ENCODE measurements around the gene PPARD. TPM values are rescaled to one million over a fixed set of nuclear protein-coding genes. Genes with fewer than 3 reads are reported as not detected.
A peak's percentile ranks its signal among the peaks of the same experiment; 100 is the strongest.
"Not testable (repeated sequence)": the region's sequence is repeated elsewhere in the genome, so short reads cannot be mapped to it uniquely, and the experiment has no call there.

PPARD gene
- total RNA-seq, 1 experiment from 2014 or later: 5.6 TPM

DNA sequence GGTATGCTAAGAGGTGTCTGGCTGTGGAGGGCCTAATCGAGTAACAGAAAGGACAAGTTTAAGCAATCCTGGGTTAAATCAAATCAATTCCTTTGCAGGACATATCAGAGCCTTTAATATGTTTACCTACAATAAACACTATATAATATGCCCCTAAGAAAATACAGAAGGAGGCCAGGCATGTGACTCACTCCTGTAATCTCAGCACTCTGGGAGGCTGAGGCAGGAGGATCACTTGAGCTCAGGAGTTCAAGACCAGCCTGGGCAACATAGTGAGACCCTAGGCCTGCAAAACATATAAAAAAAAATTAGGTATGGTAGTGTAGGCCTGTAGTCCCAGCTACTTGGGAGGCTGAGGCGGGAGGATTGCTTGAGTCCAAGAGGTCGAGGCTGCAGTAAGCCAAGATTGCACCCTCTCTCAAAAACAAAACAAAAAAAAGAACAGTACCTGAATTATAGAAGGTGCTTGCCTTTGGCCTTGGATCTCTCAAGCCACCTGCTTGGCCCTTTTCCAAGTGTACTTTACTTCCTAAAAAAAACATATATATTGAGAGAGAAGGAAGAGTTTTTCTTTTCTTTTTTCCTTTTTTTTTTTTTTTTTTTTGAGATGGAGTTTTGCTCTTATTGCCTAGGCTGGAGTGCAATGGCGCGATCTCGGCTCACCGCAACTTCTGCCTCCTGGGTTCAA lies 96.2 kb downstream of the PPARD start:
- not testable (repeated sequence) for DNase-seq (ENCODE audit: low read depth)

DNA sequence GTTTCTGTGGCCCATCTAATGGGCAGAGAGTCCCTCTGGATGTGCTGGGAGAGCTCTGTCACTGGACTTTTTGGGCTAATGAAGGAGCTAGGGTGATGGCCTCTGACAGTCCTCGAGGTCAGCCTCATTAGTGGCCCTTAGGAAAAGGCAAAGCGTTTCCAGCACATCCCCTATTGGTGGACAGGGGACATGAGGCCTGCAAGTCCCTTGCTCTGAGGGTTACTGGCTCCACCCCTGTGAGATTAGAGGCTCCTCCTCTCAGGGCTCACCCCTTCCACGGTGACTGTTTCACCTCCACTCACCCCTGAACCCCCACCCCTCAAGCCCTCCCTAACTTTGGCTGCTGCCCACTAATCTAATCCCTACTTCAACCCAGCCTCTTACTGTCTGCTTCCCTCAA lies 97.0 kb downstream of the PPARD start:
- no peak for DNase-seq (ENCODE audit: low read depth)

DNA sequence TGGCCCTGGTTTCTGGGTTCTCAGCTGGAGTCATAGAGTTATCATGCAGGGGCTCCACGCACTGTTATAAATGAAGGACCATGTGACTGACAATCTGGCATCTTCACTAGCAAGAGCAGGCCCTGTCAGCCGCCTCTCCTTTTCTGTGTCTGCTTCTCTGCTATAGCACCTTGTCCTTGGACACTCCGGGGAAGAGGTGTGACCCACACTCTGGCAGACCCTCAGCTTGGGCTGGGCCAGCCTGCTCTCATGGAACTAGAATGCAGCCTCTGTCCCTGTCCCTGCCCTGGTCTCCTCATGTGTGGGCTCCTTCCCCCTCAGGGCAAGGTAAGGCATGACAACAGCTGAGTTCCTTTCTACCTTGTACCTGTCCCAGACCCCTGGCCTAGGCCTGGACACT lies 98.8 kb downstream of the PPARD start:
- DNase-seq (ENCODE audit: low read depth): no peak

DNA sequence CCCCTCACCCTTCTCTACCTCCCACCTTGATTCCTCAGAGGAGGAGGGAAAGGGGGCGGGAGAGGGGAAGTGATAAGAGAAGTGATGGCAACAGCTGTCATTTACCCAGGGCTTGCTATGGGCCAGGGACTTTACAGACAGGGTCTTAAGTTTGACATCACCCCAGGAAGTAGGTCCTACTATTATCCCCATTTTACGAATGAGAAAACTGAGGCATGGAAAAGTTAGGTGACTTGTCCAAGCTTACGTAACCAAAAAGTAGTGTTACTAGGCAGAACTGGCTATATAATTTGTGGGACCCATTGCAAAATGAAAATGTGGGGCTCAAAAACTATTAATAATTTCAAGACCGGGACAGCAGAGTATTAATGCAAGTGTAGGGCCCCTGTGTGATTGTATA lies 99.3 kb downstream of the PPARD start:
- no peak for DNase-seq (ENCODE audit: low read depth)

DNA sequence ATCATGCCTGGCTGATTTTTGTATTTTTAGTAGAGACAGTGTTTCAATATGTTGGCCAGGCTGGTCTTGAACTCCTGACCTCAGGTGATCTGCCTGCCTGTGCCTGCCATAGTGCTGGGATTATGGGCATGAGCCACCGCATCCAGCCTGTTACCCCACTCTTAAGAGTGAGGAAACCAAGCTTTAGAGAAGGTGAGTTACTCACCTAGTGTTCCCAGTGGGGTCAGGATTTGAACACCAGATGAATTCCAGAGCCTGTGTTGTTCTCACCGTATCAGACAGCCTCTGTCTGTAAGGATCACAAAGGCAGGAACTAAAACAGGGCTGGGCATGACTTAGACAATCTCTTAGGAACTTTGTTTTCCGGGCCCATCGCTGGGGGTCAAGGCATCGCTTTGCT lies 100.3 kb downstream of the PPARD start:
- DNase-seq (ENCODE audit: low read depth): no peak

DNA sequence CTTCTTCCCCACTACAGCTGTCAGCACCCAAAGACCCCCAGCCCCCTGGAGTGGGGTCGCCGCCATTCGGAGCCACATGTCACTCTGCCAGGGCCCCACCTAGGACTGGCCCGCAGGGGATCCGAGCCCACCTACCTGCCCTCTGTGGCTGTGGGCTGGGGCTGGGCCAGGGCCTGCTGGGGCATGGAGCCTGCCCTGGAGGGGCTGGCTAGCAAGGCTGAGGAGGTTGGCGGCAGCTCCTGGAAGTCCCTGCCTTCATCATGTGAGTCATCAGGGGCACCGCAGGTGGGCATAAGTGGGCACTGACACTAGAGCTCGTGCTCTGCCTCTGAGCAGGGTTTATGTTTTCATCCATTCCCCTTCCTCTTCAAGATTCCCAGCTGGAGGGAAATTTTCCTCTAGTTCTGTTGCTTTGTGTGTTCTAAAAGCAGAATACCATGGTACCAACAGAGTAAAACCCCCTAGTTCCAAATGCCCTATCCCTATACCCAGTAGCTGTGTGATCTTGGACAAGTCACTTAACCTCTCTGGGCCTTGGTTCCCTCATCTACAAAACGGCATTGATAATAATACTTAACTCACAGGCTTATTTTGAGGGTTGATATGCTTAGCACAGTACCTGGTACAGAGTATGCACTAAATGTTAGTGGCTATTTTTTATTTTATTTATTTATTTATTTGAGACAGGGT lies 101.1 kb downstream of the PPARD start:
- DNase-seq (ENCODE audit: low read depth): peak; percentile 51

DNA sequence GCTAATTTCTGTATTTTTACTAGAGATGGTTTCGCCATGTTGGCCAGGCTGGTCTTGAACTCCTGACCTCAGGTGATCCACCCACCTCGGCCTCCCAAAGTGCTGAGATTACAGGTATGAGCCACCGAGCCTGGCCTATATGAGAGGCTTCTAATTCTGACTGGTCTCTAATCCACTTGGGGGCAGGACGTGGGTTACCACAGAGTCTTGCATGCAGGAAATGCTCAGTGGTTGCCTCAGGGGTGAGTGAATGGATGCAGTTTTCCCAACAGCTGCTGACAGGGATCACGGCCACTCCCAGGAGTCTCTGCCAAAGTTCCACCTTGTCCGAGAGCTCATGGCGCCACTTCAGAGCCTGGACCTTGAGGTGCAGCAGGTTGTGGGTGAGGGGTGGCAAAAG lies 103.3 kb downstream of the PPARD start:
- peak; percentile 51 for DNase-seq (ENCODE audit: low read depth)

DNA sequence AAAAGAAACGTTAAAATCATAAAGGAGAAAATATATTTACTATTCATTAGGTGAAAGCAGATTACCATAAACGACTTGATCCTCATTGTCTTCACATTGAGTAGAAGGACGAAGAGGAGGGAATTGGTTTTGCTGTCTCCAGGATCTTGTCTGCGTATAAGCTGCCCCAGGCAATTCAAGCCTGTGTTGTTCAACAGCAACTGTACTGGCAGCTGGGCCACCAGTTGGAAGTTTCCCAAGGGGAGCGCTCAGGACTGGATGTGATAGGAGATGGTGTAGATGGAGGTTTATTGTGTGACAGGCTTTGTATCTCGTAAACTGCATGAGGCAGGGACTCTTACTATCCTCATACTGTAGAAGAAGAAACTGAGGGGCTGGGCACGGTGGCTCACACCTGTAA lies 105.8 kb downstream of the PPARD start:
- no peak for DNase-seq (ENCODE audit: low read depth)

DNA sequence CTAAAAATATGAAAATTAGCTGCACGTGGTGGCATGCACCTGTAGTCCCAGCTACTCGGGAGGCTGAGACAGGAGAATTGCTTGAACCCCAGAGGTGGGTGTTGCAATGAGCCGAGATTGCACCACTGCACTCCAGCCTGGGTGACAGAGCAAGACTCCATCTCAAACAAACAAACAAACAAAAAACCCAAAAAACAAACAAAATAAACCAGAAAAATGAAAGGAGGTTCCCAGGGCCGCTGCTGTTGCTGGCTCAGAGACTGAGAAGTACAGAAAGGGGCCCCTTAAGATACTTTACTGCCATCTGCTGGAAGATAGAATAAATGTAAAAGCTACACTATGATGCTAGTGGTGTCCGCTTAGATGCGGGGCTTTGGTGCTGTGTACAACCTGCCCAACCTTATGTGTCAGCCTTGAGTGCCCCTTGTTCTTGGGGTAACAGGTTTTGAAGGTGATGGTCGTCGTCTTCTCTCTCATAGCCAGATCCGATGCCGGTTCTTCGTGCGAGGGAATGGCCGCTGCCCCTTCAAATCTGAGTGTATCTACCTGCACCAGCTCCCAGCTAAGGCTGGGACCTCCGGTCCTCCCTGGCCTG lies 107.0 kb downstream of the PPARD start:
- peak; percentile 53 for DNase-seq (ENCODE audit: low read depth)

DNA sequence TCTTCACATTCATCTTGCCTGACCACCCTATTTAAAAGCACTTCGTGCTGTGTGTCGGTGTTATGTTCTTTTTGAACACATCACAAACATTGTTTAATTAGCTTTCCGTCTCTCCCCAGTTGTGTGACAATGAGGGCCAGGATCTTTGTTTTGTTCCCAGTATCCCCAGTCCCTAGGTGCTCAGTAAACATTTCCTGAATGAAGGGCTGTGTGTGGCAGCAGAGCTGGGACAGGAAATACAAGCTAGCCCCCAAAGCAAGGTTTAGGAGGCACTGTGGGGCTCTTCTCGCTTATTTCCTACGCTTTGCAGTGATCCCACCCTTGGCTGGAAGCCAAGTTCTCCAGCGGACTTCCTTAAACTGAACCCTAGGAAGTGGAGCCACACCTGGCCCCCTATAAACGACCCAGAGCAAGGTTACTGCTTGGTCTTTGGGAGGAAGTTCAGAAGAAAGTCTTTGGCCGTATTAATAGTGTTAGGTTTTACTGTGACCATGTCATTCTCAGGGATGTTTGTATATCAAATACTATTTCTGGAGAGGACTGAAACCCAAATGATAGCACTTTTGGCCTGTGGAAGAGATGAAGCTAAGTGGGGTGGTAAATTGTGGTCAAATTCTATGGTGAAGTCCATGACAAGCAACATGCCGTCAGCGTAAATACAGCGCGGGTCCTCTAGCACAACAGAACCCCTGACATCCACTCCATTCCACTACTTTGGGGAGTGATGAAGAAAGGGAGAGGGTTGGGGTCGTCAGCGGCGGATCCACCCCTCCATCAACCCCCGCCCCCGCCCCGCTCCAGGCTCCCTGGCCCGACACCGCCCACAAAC lies 109.2 kb downstream of the PPARD start:
- DNase-seq (ENCODE audit: low read depth): no peak

DNA sequence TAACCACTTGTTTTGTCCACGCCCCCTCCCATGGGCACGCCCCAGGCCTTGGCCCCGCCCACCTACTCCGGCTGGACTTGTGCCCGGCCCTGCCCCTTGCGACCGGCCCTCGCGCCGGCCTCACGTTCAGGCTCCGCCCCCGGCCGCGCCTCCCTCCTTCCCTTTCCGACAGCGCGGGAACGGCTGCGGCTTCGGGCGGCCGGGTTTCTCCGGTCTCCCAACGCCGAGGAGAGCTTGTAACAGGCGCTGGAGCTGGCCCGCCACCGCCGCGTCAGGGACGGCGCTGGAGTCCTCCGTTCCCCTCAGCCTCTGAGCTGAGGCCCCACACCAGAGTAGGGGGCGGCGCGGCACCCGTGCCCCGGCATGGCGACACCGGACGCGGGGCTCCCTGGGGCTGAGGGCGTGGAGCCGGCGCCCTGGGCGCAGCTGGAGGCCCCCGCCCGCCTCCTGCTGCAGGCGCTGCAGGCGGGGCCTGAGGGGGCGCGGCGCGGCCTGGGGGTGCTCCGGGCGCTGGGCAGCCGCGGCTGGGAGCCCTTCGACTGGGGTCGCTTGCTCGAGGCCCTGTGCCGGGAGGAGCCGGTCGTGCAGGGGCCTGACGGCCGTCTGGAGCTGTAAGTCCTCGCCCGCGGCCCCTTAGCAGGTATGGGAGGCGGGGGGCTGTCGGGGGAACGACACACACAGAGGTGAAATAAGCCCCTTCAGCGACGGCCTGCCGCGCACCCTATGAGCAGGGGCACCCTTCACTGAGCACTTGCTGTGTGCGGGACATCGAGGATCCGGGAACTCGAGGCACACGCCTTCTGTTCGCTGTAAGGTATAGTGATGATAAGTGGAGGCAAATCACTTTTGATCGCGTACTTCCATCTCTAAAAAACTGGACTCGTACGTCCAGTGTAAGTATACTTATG lies 110.1 kb downstream of the PPARD start, which contains the start of gene FANCE:
TSS of gene FANCE (plus strand) at position 156 of the 908 bp plus-strand sequence. CDS start at position 364, 208 bp downstream.
- peak; percentile 97 for DNase-seq (ENCODE audit: low read depth)

DNA sequence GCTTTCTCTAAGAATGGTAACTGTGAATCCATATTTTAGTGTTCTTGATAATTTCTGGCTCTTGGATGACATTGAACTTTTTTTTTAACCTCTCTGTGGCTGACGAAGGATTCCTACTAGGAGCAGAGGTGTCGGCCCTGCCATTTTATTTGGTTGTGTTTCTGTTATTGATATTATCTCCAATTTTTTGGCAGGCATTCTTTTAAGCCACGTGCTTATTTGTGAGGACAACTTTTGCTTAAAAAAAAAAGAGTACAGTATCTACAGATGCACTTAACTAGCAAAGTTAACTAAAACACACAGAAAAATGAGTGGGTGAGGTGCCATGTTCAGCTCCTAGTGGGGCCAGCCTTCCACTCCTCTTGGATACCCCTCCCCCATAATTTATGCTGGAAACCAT lies 110.9 kb downstream of the PPARD start:
- no peak for DNase-seq (ENCODE audit: low read depth)

DNA sequence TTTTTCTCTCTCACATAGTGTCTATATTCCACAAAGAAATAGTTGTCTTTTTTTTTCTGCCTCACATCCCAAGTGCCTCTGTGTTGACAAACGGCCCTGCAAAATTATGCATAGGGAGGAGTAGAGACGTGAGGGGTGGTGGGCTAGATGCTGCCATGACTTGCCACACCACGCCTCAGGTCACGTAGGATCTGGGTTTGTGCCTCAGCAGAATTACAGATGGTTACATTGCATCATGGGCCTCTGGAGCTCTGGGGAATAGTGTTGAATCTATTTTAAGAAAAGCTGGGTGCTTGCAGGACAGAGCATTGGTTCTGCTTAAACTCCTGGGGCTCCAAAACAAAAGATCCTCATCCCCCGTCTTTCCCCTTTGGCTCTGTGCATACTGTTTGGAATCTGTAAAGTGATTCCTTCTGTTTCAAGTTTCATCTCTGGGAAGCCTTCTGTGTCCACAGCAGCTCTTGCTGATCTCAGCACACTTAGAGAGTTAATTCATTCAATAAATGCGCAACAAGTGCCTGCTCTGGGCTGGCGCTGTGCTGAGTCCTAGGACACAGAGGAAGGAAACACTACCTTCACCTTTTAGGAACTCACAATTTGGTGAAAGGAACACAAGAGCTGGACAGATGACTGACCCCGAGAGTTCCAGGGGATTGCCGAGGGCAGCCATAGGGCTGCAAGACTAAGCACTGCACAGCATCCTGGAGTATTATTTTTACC lies 112.2 kb downstream of the PPARD start:
- DNase-seq (ENCODE audit: low read depth): no peak

DNA sequence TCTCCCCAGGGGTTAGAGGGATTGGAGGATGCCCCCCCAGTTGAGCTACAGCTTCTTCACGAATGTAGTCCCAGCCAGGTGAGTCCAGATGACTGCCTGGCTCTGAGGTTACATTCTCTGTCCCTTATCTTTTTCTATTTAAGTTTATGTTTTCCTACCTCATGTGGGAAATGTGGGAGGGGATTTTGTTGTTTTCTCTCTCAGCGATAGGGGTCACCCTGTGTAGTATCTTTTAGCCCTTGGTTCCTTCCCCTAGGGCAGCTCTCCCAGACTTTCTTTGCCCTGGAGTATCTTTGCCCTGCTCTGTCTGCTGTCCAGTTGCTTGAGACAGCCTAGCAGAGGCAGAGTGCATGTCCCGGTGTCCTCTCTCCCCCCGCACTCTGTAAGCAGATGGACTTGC lies 115.5 kb downstream of the PPARD start:
- no peak for DNase-seq (ENCODE audit: low read depth)

DNA sequence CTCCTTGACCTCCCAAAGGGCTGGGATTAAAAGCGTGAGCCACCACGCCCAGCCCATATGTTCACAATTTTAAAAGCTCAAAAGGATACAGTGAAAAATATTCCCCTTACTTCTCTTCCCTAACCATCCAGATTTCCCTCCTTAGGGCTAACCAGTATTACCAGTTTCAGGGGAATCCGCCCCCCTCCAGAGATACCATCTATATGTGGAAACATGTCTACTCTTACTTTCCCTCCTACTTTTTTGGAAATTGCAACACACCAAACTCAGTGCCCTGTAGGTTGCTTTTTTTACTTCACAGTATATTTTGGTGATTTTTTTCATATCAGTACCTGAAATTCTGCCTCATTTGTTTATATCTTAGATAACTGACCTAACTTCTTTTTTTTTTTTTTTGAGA lies 118.9 kb downstream of the PPARD start:
- no peak for DNase-seq (ENCODE audit: low read depth)

DNA sequence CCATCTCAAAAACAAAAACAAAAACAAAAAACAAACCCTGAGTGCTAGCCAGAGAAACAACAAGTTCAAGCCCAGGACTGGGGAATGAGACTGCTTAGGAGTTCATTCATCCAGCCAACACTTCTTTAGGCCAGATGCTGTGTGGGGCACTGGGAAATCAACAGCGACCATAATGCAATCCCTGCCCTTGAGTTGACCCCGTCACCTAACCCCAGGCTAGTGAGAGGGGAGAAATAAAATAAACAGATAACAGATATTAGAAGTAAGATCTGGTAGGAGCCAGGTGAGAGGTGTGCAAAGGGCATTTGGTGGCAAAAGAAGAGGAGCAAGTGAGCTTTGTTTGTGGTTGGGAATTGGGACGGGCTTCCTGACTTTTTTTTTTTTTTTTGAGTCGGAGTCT lies 120.9 kb downstream of the PPARD start:
- DNase-seq (ENCODE audit: low read depth): no peak

DNA sequence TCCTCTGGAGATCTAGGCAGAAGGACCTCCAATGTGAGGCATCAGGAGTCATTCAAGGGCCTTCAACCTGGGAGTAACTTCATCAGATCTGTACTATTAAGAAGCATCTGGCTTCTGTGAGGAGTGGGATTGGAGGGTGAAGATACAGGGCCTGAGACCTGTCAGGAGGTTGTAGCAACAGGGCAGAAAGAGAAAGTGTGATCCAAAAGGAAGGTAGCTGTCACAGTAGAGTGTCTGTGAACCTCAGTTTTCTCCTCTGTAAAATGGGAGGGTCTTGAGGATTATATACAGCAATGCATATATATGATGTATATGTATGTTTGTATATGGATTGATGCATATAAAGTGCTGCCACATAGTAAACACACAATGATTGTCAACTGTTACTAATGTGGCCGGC lies 123.3 kb downstream of the PPARD start:
- no peak for DNase-seq (ENCODE audit: low read depth)

DNA sequence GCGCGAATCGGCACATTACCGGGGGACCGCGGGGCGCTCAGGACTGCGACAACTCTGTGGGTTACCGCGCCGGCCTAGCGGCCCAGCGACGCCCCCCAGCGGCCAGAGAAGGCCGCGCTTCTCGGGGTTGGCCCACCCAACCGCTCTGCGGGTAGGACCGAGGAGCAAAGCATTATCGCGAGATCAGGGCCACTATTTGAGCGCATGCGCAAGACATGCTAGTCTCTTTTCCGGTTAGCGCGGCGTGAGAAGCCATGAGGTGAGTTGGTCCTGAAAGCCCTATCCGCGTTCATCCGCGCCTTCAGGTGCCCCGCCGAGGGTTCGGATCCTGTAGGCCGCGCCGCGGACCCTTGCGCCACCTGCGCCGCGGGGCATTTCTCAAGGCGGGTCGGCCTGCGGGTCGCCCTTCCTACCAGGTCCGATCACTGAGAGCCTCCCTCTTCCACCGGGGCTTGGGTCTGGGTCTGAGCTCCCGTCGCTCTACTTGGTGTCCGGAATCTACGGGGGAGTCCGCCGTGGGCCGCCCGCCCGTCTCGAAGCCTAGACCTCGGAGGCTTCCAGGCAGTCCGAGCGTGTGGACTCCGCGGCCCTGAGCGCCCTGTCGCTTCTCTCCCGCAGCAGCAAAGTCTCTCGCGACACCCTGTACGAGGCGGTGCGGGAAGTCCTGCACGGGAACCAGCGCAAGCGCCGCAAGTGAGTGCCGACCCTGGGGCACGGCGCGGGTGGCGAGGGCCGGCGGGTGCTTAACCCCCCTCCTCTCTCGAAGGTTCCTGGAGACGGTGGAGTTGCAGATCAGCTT lies 126.0 kb downstream of the PPARD start, which contains the start of gene RPL10A:
TSS of gene RPL10A (plus strand) at position 221 of the 799 bp plus-strand sequence. CDS start at position 255, 34 bp downstream.
- peak; percentile 98 for DNase-seq (ENCODE audit: low read depth)

DNA sequence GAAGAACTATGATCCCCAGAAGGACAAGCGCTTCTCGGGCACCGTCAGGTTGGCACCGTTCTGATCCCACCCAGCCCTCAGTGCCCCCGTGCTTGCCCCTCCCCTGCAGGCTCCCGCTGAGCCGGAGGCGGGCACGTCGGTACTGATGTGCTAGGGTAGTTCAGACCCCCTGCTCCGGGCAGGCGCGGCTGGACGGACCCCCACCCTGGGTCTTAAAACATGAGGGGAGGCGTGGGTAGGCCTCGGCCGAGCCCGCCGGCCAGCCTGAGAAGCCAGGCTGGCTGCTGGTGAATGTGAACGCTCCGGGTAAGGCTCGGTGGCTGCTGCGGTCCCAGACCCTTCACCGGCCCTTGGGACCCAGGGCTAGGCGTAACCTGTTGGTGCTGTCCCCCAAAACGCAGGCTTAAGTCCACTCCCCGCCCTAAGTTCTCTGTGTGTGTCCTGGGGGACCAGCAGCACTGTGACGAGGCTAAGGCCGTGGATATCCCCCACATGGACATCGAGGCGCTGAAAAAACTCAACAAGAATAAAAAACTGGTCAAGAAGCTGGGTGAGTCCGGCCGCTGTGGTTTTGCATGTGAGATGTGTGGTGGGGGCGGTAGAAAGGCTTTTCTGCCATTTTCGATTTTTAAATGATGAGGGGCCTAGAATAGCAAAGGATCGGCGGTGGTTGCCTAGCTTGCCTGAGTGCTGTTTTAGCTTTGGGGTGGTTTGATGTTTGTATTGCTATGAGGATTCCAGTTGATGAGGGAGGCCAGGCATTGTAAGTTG lies 126.8 kb downstream of the PPARD start:
- DNase-seq (ENCODE audit: low read depth): no peak

Measured in Daoy (cell line).